ENCODE measurements around the gene TIMP3. TPM values are rescaled to one million over a fixed set of nuclear protein-coding genes. Genes with fewer than 3 reads are reported as not detected.

Gene TIMP3
- total RNA-seq, 1 donor from 2014 or later: 15.2 TPM

DNA sequence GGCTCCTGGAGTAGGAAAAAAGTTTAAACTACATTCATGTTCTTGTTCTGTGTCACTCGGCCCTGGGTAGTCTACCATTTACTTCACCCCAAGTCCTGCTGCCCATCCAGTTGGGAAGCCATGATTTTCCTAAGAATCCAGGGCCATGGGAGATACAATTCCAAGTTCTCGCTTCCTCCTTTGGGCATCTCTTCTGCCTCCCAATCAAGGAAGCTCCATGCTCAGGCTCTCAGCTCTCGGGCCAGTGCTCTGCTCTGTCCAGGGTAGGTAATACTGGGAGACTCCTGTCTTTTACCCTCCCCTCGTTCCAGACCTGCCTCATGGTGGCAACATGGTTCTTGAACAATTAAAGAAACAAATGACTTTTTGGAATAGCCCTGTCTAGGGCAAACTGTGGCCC, 60.6 kb downstream of the TIMP3 start:
- TF ChIP-seq, protein P1, sequence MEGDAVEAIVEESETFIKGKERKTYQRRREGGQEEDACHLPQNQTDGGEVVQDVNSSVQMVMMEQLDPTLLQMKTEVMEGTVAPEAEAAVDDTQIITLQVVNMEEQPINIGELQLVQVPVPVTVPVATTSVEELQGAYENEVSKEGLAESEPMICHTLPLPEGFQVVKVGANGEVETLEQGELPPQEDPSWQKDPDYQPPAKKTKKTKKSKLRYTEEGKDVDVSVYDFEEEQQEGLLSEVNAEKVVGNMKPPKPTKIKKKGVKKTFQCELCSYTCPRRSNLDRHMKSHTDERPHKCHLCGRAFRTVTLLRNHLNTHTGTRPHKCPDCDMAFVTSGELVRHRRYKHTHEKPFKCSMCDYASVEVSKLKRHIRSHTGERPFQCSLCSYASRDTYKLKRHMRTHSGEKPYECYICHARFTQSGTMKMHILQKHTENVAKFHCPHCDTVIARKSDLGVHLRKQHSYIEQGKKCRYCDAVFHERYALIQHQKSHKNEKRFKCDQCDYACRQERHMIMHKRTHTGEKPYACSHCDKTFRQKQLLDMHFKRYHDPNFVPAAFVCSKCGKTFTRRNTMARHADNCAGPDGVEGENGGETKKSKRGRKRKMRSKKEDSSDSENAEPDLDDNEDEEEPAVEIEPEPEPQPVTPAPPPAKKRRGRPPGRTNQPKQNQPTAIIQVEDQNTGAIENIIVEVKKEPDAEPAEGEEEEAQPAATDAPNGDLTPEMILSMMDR (IDR thresholded peaks at IDR 0.05; ENCODE audit: partially characterized antibody, unreplicated experiment): no peak
- H3K36me3 Mint-ChIP-seq (ENCODE audit: unreplicated experiment): no peaks in the 10 kb centered on the region
- no peak overlapping the region for H3K27ac Mint-ChIP-seq (ENCODE audit: unreplicated experiment)

DNA sequence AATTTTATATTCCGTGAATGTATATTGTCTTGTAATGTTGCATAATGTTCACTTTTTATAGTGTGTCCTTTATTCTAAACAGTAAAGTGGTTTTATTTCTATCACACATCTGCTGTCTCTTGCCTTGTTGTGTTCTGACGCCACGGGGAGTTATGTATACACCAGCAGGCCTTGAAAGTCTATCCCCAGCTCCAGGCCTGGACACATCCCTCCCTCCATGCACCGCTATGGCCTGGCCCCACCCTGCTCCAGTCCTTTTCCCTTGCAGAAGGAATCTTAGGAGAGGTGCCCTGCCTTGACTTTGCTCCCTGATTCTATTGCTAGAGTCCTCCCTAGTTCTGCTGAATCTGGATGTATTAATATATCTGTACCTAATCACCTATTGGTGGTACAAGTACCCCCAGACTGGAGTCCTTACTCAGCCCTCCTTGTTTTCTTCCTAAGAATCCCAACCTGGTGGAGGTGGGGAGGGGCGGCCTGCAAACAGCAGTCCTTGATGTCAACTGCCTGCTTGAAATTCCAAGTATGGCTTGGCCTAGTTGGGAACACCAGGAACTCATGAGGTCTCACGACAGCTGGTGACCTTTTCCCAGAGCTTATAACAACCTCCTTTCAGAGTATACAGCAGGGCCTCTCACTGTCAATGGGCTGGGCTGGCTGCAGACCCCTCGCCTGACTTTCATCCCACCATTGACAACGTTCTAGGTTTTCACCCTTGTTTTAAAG, 61.6 kb downstream of the TIMP3 start:
- peaks cover 4% of the 10 kb centered on the region for H3K9me3 Mint-ChIP-seq (ENCODE audit: unreplicated experiment)
- H3K4me3 Mint-ChIP-seq (ENCODE audit: unreplicated experiment): no peak overlapping the region
- H3K4me1 Mint-ChIP-seq (ENCODE audit: low read depth, unreplicated experiment): no peaks in the 10 kb centered on the region
- TF ChIP-seq, protein P1 (IDR thresholded peaks at IDR 0.05; ENCODE audit: partially characterized antibody, unreplicated experiment): no peak
- peaks cover 3% of the 10 kb centered on the region for H3K27me3 Mint-ChIP-seq (ENCODE audit: unreplicated experiment)
- H3K36me3 Mint-ChIP-seq (ENCODE audit: unreplicated experiment): no peaks in the 10 kb centered on the region
- H3K27ac Mint-ChIP-seq (ENCODE audit: unreplicated experiment): no peak overlapping the region
- no peak for DNase-seq

More for the DNA sequence above, 60.6 kb downstream of the TIMP3 start:
- Mint-ChIP-seq H3K4me3 (ENCODE audit: unreplicated experiment) (no peak overlapping the region), H3K27me3 (ENCODE audit: unreplicated experiment) (peaks cover 3% of the 10 kb centered on the region), H3K4me1 (ENCODE audit: low read depth, unreplicated experiment) (no peaks in the 10 kb centered on the region), H3K9me3 (ENCODE audit: unreplicated experiment) (peaks cover 2% of the 10 kb centered on the region)
- no peak for DNase-seq

DNA sequence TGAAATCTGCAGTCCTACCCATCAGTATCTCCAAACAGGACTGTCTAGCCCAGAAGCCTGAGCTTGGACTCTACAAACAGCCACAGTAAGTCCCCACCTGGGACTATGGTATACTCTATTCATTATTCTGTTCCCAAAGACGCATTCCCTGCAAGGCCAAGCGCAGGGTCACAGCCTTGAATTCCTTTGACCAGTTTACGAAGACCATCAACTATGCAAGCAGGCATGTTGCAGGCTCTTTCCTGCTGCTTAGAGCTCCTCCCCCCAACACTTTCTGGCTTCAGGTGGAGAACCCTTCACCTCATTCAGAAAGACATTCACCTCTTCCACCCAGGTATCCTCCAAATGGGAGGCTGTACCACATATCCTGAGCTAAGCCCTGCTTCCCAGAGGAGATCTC, 62.5 kb downstream of the TIMP3 start:
- H3K27ac Mint-ChIP-seq (ENCODE audit: unreplicated experiment): no peak overlapping the region
- peaks cover 3% of the 10 kb centered on the region for H3K27me3 Mint-ChIP-seq (ENCODE audit: unreplicated experiment)
- H3K36me3 Mint-ChIP-seq (ENCODE audit: unreplicated experiment): no peaks in the 10 kb centered on the region
- H3K4me3 Mint-ChIP-seq (ENCODE audit: unreplicated experiment): no peak overlapping the region
- TF ChIP-seq, protein P1 (IDR thresholded peaks at IDR 0.05; ENCODE audit: partially characterized antibody, unreplicated experiment): no peak
- no peaks in the 10 kb centered on the region for H3K4me1 Mint-ChIP-seq (ENCODE audit: low read depth, unreplicated experiment)
- H3K9me3 Mint-ChIP-seq (ENCODE audit: unreplicated experiment): peaks cover 4% of the 10 kb centered on the region
- DNase-seq: no peak

DNA sequence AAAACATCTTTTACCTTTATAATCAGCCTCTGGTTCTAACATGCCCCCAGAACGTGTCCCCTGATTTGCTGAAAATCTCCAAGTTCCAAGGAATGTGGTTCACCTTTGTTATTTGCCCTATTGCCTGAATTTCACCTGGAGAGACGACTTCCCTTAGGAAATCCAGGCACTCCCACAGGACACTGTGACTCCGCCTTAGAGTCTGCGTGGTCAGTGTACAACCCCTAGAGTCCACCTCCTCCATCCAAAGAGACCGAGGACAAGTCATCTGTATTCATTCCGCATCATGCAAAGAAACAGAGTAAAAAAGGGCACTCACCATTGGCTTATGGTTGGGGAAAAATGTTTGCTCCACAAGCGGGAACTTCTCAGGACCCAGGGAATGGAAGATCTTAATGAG, 63.1 kb downstream of the TIMP3 start:
- Mint-ChIP-seq H3K4me1 (ENCODE audit: low read depth, unreplicated experiment) (no peaks in the 10 kb centered on the region), H3K27me3 (ENCODE audit: unreplicated experiment) (peaks cover 3% of the 10 kb centered on the region), H3K27ac (ENCODE audit: unreplicated experiment) (no peak overlapping the region), H3K9me3 (ENCODE audit: unreplicated experiment) (peaks cover 4% of the 10 kb centered on the region), H3K4me3 (ENCODE audit: unreplicated experiment) (no peak overlapping the region), H3K36me3 (ENCODE audit: unreplicated experiment) (no peaks in the 10 kb centered on the region)
- TF ChIP-seq, protein P1 (IDR thresholded peaks at IDR 0.05; ENCODE audit: partially characterized antibody, unreplicated experiment): no peak
- no peak for DNase-seq

DNA sequence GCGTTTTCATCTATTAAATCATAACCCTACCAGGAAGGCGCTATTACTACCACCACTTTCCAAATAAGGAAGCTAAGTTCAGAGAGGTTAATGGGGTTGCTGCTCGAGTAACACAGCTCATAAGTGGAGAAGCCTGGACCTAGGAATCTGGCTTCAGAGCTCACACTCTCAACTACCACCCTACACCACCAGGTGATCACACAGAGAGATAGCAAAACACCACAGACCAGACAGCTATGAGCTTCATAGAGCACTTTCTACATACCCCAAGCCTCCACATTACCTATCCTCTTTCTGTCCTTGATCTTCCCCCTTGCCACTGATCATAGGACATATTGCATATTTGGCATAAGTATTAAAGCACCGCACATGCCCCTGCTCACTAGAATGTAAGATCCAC, 65.4 kb downstream of the TIMP3 start:
- no peak for DNase-seq
- no peaks in the 10 kb centered on the region for H3K36me3 Mint-ChIP-seq (ENCODE audit: unreplicated experiment)
- H3K4me3 Mint-ChIP-seq (ENCODE audit: unreplicated experiment): no peak overlapping the region
- no peak overlapping the region for H3K27ac Mint-ChIP-seq (ENCODE audit: unreplicated experiment)
- no peaks in the 10 kb centered on the region for H3K27me3 Mint-ChIP-seq (ENCODE audit: unreplicated experiment)
- no peaks in the 10 kb centered on the region for H3K4me1 Mint-ChIP-seq (ENCODE audit: low read depth, unreplicated experiment)
- TF ChIP-seq, protein P1 (IDR thresholded peaks at IDR 0.05; ENCODE audit: partially characterized antibody, unreplicated experiment): no peak
- peaks cover 4% of the 10 kb centered on the region for H3K9me3 Mint-ChIP-seq (ENCODE audit: unreplicated experiment)

All from glutamatergic neuron (in vitro differentiated cells).